RKO (cell line): ENCODE results near the gene FKBP5.
"Not testable (repeated sequence)": the region's sequence is repeated elsewhere in the genome, so short reads cannot be mapped to it uniquely, and the experiment has no call there.

Experiments
- DNase-seq: peaks from one replicate; pipeline ENCODE4 v3.0.0-alpha.2; 2016; ENCODE audit warnings: low spot score

The FKBP5 gene

GRCh38 chr6:35688605-35689322, at the start of gene FKBP5:
TSS of gene FKBP5 (minus strand) at chr6:35688915. CDS start at chr6:35642824, 46,091 bp downstream.
- peak; percentile 90 for DNase-seq

DNA sequence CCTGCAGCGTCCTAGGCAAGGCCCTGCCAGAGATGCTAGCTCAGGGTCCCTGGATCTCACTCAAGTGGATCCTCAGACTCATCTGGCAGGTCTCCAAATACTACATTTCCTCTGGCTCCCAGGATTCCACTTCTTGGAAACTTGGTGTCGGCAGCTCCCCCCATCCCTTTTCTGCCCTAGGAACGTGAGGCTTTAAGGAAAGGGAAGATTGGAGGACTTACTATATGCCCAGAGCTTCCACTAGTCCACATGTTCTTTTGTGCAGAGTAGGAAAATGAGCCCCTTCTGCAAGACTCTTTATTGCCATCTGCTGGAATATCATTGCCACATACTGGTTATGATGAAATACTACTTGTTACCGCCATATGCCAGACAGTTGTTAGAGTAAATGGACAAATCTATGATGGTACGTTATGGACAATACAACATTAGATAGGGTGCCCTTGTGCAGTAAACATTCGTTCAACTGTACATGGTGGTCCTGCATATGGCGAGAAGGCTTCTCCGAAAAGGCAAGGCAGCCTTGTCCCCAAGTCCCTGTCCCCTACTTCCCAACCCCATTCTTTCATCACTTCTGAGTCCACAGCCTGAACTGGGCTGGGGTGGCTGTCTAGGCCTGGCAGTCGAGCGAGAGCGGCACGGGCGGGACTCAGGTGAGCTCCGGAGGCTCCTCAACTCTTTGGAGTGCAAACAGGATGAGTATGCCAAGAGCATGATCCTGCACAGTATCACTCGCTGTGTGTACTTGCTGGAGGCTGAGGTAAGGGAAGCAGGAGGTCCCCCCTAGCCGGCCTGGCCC, 48.9 kb upstream of the FKBP5 start:
- DNase-seq: peak; percentile 91

GRCh38 chr6:35736982-35737412, 48.3 kb upstream of the FKBP5 start, which contains the start of gene ARMC12:
TSS of gene ARMC12 (plus strand) at chr6:35737032. CDS start at chr6:35737109, 77 bp downstream.
- no peak for DNase-seq

- peak; percentile 54 for DNase-seq
Observed at GRCh38 chr6:35736253-35736894, 47.7 kb upstream of the FKBP5 start.

GRCh38 chr6:35735452-35735851, 46.7 kb upstream of the FKBP5 start:
- no peak for DNase-seq

DNA sequence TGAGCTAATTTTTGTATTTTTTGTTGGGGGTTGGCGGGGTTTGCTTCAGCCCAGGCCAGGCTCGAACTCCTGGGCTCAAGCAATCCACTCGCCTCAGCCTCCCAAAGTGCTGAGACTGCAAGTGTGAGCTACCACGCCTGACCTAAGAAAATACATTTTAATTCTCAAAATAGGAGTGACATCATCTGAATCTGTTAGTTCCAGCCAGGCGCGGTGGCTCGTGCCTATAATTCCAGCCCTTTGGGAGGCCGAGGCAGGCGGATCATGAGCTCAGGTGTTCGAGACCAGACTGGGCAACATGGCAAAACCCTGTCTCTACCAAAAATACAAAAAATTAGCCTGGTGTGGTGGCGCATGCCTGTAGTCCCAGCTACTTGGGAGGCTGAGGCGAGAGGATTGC, 45.6 kb upstream of the FKBP5 start:
- not testable (repeated sequence) for DNase-seq

GRCh38 chr6:35733633-35734032, 44.9 kb upstream of the FKBP5 start:
- no peak for DNase-seq

DNA sequence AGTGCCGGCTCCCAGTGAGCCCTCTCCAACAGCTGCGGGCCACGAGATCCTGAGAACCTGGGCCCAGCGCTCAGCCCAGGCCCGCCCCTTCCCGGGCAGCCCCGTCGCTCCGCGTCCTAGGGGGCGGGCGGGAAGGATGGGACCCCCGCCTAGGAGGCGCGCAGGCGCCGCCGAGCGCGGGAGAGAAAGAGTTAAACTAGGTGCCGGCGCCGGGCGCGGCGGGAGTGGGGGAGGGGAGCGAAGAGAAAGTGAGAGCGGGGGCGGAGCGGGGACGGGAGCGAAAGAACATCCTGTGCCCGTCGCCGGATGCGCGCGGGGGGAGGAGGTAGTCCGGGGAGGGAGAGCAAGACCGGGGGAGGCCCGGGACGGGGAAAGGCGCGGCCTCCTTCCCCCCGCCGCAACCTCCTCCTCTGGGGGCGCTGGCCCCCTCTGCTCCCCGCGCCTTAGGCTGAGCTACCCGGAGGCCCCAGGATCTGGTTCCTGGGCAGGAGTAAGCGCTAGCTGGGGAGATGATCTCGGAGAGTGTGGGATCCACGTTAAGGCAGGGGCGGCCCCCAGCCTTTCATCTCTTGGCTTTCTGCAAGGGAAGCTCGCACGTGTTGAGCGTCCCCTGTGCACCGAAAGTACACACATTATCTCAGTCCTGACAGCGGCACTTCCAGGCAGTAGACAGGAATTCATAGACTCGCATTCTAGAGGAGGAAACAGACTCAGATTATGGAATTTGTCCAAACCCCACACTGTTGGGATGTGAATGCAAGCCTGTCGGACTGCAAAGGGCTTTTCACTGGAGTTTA, 43.2 kb upstream of the FKBP5 start:
- DNase-seq: peak; percentile 88

- DNase-seq: peak; percentile 76
Observed at GRCh38 chr6:35731414-35731735, 42.7 kb upstream of the FKBP5 start.

GRCh38 chr6:35730745-35731413, 42.2 kb upstream of the FKBP5 start:
- no peak for DNase-seq

- no peak for DNase-seq
Observed at GRCh38 chr6:35729722-35730121, 41.0 kb upstream of the FKBP5 start.

DNA sequence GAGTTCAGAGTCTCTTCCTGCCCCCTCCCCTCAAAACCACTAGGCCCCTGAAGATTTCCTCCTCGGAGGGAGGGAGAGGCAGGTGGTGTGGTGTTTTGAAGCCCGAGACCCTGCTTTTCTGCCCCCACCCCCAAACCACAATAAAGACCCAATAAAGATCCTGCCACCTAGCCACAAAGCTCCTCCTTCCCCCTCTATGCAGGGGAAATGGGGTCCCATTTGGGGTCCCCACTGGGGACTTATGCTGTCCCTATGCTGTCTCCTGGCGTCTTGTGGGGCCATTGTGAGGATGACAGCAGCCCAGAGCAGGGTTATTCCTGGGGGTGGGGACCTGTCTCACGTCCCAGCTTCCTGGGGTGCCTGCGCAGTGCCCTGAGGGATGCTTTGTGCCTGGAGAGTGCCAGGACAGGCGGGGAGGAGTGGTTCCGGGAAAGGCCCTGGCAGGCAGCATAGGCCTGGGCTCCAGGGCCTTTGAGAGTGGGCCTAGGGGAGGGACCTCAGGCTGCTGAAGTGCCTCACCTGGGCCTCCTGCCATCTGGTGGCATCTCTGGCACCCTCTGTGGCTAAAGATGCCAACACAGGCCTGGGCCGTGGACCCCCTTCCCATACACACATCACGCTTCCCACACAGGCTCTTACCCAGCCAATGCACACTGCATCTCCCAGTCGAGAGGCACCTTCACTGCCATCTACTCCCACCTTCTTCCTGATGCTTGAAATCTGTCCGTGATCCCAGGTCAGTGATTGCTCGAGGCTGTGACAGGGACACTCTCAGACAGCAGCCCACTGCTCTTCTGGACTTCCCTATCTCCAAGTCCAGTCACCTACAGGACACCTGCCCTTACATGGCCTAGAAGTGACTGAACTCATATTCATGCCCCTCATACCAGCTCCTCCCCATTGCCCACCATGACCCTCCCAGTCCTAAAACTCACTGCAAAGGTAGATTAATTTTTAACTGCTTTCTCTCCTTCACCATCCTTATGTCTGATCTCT, 40.3 kb upstream of the FKBP5 start:
- DNase-seq: no peak

DNA sequence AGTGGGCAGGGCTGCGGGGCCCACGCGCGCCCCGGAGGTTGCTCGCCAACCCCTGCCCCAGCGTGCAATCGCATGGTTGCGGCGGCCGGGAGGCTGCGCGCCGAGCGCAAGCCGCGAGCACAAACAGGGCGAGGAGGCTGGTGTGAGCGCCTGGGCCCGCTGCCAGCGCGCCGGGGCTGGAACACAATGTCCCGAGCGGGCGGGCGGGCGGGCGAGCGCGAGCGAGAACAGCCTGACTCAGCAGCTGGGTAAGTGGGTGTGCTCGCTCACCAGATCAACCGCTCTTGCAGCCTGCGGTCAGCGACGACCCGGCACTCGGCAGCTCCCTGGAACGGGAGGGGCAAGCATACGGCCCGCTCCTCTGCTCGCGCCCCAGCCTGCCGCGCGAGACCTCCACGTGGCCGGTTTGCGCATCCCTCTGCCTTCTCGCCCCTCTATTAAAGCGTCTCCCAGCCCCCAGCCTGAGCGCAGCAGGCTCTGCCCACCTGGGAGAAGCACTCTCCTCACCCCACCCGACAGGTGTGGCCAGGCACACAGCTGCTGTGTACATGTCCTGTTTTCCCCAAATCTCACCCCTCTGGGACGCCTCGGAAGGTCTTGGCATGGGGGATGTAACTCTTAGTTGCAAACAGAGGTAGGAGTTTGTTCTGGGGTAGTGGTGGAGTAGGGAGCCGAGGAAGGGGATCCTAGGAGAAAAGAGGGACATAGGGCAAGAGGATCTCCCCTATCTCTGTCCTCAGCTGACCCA, 39.4 kb upstream of the FKBP5 start:
- DNase-seq: peak; percentile 94

DNA sequence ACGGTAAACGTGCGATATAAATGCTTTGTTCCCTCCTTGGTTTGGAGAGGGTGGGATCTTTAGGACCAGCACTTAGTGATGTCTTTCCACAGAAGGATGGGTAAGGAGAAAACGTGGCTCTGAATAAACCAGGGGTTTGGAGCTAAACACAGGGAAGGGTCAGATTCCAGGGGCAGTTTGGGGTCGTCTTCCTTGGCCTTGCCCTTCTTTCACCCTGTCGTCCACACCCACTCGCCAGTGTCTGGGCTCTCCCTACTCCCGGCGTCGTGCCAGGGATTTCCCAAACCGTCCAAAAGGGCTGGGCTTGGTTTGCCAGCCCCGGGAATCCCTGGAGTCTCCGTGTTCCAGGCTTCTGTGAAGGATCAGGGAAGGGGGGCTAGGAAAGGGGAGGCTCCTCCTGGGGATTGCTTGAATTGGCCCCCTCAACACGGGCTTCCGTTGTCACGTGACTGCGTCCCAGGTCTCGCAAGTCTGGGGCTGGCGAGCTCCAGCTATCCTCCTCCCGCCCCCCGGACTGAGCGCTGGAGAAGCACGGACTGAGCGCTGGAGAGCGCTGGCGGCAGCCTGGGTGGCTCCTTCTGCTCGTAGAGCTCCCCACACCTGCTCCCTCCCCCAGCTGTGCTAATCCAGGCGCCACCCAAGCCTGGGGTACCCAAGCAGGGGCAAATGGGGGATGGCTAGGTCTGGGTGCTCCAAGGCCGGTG, 38.7 kb upstream of the FKBP5 start:
- peak; percentile 67 for DNase-seq

- DNase-seq: no peak
Observed at GRCh38 chr6:35725721-35726438, 37.2 kb upstream of the FKBP5 start.

DNA sequence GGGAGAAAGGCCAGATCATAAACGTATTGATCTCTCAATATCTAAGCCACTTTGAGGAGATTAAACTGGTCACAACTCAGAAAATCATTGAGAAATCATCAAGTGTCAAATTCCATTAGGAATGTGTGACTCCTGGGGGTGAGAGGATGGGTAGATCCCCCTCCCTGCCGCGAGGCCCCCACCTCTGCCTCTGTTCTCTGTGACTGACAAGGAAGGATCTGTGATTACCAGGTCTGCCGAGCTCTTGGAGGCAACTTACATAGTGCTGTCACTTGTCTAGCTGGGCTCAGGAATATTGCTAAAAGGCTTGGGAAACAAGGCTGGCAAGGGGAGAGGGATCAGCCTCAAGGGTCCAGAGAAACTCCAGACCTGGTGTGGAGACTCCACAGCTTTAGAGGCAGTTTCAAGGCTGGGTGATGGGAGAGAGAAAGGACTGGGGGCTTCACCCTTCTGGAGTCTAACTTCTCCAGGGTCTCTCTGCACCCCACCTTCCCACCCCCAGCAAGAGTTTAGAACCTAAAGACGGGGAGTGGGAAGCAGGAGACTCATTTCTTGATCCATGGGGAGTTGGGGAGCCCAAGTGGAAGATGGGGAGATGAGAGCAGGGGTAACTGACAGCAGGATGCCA, 36.5 kb upstream of the FKBP5 start:
- DNase-seq: no peak

GRCh38 chr6:35724471-35724870, 35.8 kb upstream of the FKBP5 start:
- no peak for DNase-seq

DNA sequence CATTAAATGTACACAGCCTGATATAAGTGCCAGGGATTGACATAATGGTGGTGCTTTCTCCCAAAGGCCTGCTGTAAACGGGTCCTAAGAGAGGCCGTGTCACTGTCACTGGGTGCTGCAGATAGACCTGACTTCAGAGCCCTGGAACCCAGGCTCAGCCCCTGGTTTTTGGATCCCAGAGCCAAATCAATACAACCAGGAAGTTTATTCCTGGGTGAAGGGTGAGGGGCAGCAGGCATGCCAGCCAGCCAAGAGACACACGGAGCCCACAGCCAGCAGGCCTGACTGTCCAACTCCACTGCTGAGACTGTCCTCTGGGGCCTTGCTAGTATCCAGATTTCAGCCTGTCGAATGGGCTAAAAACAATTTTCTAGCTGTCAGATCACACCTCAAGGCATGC, 35.3 kb upstream of the FKBP5 start:
- no peak for DNase-seq
